Right atrium auricular region (tissue), 2 donors: ENCODE data around the gene PPL. TPM values are rescaled to one million over a fixed set of nuclear protein-coding genes. Genes with fewer than 3 reads are reported as not detected.
"Not testable (repeated sequence)": the region's sequence is repeated elsewhere in the genome, so short reads cannot be mapped to it uniquely, and the experiment has no call there.

ENCODE experiments used
- DNase-seq: peaks from one replicate; pipeline ENCODE4 v3.0.0-alpha.2; 2019; ENCODE audit warnings: low spot score
- H3K27ac ChIP-seq, 2 donors: fragments of 200-600 bp; sonication (generic); 1 replicate in 1 of 2; 2 replicates in 1 of 2; pipeline ENCODE4 v1.5.1; 2016 to 2019
- H3K27me3 ChIP-seq, 2 donors: fragments of 200-600 bp; sonication (generic); one replicate each; pipeline versions ENCODE4 v1.5.1 to v1.6.0; 2017 to 2019
- H3K36me3 ChIP-seq: fragments of 200-600 bp; sonication (generic); one replicate; pipeline ENCODE4 v1.5.1; 2016
- H3K4me1 ChIP-seq, 2 donors: fragments of 200-600 bp; sonication (generic); one replicate each; pipeline versions ENCODE4 v1.5.1 to v1.6.0; 2017 to 2019
- H3K4me3 ChIP-seq, 2 donors: fragments of 200-600 bp; sonication (generic); 1 replicate in 1 of 2; 2 replicates in 1 of 2; pipeline ENCODE4 v1.5.1; 2017 to 2019; ENCODE audit warnings: mild to moderate bottlenecking in 1 of 2, moderate library complexity in 1 of 2
- H3K9me3 ChIP-seq, 2 donors: fragments of 200-600 bp; sonication (generic); one replicate each; pipeline ENCODE4 v1.5.1; 2019
- total RNA-seq, 2 donors: library from RNA; depleted of rRNA; stranded (reverse); fragments of >200 nt; gene quantifications; one replicate each; pipeline ENCODE4 v1.1.0, GENCODE V29; 2016
- TF ChIP-seq, protein P1 (sequence below), 2 donors: fragments of 200-600 bp; sonication (generic); IDR thresholded peaks; one replicate each; pipeline ENCODE4 v1.5.1; 2019; ENCODE audit warnings: antibody characterized with exemption in 2 of 2

PPL gene
- total RNA-seq, 2 donors from 2014 or later: 7.5 to 17.1 TPM

DNA sequence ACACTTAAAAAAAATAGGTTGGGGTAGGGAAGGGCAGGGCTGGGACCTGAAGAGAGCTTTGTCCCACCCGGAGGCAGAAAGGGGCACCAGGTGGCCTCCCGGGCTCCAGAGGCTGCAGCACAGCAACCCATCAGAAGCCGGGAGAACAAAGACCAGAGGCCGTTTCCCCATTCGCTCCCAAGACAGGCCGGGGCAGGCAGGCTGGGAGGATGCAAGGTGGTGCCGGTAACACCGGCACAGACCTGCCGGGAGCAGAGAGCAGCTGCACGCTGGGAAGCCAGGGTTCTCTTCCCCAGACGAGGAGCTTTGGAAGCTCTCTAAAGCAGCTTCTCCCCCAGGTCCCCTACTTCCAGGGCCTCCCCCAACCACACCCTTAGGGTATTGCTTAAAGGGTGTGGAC, 5.6 kb downstream of the PPL start:
- peaks cover 8 to 16% of the 10 kb centered on the region in 2 donors for H3K9me3 ChIP-seq
- DNase-seq: no peak
- H3K27me3 ChIP-seq: no peaks in the 10 kb centered on the region
- peaks cover 0 to 19% of the 10 kb centered on the region in 2 donors for H3K4me1 ChIP-seq
- TF ChIP-seq, protein P1, sequence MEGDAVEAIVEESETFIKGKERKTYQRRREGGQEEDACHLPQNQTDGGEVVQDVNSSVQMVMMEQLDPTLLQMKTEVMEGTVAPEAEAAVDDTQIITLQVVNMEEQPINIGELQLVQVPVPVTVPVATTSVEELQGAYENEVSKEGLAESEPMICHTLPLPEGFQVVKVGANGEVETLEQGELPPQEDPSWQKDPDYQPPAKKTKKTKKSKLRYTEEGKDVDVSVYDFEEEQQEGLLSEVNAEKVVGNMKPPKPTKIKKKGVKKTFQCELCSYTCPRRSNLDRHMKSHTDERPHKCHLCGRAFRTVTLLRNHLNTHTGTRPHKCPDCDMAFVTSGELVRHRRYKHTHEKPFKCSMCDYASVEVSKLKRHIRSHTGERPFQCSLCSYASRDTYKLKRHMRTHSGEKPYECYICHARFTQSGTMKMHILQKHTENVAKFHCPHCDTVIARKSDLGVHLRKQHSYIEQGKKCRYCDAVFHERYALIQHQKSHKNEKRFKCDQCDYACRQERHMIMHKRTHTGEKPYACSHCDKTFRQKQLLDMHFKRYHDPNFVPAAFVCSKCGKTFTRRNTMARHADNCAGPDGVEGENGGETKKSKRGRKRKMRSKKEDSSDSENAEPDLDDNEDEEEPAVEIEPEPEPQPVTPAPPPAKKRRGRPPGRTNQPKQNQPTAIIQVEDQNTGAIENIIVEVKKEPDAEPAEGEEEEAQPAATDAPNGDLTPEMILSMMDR (IDR thresholded peaks at IDR 0.05): no peak
- H3K4me3 ChIP-seq: no peak overlapping the region
- H3K27ac ChIP-seq: no peak overlapping the region
- no peaks in the 10 kb centered on the region for H3K36me3 ChIP-seq

DNA sequence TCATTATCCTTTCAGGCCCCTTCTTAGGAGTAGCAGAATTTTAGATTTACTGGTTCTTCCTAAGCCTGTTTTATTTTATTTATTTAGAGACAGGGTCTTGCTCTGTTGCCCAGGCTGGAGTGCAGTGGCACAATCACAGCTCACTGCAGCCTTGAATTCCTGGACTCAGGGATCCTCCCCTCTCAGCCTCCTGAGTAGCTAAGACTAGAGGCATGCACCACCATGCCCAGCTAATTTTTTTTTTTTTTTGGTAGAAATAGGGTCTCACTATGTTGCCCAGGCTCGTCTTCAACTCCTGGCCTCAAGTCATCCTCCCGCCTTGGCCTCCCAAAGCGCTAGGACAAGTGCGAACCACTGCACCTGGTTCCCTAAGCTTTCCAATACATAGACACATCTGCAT, 7.3 kb downstream of the PPL start:
- not testable (repeated sequence) for H3K4me3 ChIP-seq, H3K27ac ChIP-seq, H3K4me1 ChIP-seq, H3K27me3 ChIP-seq, DNase-seq, H3K36me3 ChIP-seq
- peaks cover 8 to 19% of the 10 kb centered on the region in 2 donors for H3K9me3 ChIP-seq

DNA sequence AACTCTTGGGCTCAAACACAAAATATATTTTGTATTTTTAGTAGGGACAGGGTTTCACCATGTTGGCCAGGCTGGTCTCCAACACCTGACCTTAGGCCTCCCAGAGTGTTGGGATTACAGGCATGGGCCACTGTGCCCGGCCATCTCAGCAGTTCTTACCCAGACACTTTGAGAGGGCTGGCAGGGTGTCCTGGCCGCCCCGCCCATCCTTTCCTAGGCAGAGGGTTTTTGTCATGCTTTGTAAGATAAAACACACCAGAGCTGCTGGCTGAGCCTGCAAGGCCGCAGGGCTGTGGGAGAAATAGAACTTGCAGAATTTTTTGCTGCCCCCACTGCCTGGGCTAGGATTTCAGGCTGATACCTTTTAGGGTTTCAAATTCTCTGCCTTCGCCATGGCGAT, 8.7 kb downstream of the PPL start:
- Histone ChIP-seq H3K27me3 (no peaks in the 10 kb centered on the region), H3K9me3 (peaks cover 8 to 19% of the 10 kb centered on the region in 2 donors), H3K4me3 (no peak overlapping the region), H3K27ac (no peak overlapping the region), H3K4me1 (no peaks in the 10 kb centered on the region), H3K36me3 (no peaks in the 10 kb centered on the region)
- no peak for DNase-seq
- TF ChIP-seq, protein P1 (IDR thresholded peaks at IDR 0.05): no peak

DNA sequence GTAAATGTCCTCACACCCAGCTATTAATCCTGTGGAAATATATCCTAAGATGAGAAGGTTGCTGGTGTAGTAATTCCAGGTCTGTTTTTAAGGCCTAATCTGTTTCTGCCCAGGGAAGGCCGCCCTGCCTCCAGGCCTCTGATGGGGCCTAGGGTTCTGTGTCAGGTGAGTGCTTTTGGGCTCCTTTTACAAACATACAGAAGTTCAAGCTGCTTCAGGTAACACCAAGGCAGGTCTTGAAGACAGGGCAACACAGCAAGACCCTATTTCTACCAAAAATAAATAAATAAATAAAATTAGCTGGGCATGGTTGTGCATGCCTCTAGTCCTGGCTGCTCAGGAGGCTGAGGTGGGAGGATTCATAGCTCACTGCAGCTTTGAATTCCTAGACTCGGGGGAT, 9.3 kb downstream of the PPL start:
- Histone ChIP-seq H3K4me3 (no peak overlapping the region), H3K36me3 (no peaks in the 10 kb centered on the region), H3K27me3 (no peaks in the 10 kb centered on the region), H3K4me1 (no peaks in the 10 kb centered on the region), H3K27ac (no peak overlapping the region), H3K9me3 (peaks cover 8 to 19% of the 10 kb centered on the region in 2 donors)
- no peak for DNase-seq
- TF ChIP-seq, protein P1 (IDR thresholded peaks at IDR 0.05): no peak

DNA sequence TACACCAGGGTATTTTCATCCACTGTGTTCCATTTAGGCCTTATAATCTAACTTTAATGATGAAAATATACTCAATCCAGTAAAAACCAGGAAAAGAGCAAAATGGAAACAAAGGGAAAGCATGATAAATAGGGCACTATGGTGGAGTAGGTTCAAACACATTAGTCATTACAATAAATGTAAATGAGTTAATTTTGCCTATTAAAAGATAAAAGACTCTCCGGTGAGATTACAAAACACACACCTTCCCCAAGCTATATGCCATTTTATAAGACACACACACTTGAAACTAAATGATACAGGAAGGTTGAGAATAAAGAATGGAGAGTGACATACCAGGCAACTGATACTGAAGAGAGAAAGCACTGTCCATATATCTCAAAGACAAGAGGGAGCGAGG, 10.0 kb downstream of the PPL start:
- H3K9me3 ChIP-seq: peaks cover 8 to 19% of the 10 kb centered on the region in 2 donors
- DNase-seq: no peak
- H3K4me1 ChIP-seq: no peaks in the 10 kb centered on the region
- H3K4me3 ChIP-seq: no peak overlapping the region
- no peak overlapping the region for H3K27ac ChIP-seq
- TF ChIP-seq, protein P1 (IDR thresholded peaks at IDR 0.05): no peak
- no peaks in the 10 kb centered on the region for H3K36me3 ChIP-seq
- no peaks in the 10 kb centered on the region for H3K27me3 ChIP-seq

DNA sequence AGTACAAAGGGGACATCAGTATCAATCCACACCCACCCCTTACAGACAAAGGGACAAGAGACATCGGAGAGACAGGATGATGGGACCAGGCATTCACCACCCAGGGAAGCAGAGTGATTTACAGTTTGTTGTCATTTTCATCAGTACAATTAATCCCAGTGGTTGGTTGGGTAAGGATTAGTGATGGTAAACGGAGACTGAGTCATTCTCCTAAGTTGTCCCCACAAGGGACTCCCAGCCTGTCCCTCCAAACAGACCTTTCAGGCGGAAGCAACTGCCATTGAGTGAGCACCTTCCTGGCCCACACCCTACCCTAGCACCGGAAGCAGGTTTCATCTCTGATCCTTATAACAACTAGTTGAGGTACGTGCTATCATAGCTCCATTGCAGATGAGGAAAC, 11.2 kb downstream of the PPL start:
- TF ChIP-seq, protein P1 (IDR thresholded peaks at IDR 0.05): no peak
- H3K4me3 ChIP-seq: no peak overlapping the region
- no peak for DNase-seq
- H3K4me1 ChIP-seq: no peaks in the 10 kb centered on the region
- no peaks in the 10 kb centered on the region for H3K27me3 ChIP-seq
- peaks cover 8 to 19% of the 10 kb centered on the region in 2 donors for H3K9me3 ChIP-seq
- H3K27ac ChIP-seq: no peak overlapping the region
- H3K36me3 ChIP-seq: no peaks in the 10 kb centered on the region
